GM23338 (cell line): ENCODE measurements around the gene RAB21. TPM values are rescaled to one million over a fixed set of nuclear protein-coding genes. Genes with fewer than 3 reads are reported as not detected.
A peak's percentile ranks its signal among the peaks of the same experiment; 100 is the strongest.

ENCODE experiments used
- ATAC-seq: fragments of 200-7000 bp; cut with Tn5 transposase; 3 replicates; pipeline ENCODE4 v1.9.1; 2020
- DNase-seq: peaks from one replicate; pipeline ENCODE4 v3.0.0-alpha.2; 2015; ENCODE audit warnings: low spot score
- H2AFZ ChIP-seq: fragments of 200-600 bp; sonication (generic); 2 replicates; pipeline ENCODE4 v1.8.0; 2016; ENCODE audit warnings: antibody characterized with exemption, mild to moderate bottlenecking, moderate library complexity
- H3F3A ChIP-seq: fragments of 200-600 bp; sonication (generic); replicated peaks from 2 replicates; pipeline ENCODE4 v1.8.0; 2017; ENCODE audit warnings: antibody characterized with exemption, mixed run types, low read depth
- H3K27ac ChIP-seq: fragments of 200-600 bp; sonication (generic); 2 replicates; pipeline ENCODE4 v1.6.1; 2016; ENCODE audit warnings: low read depth
- H3K27me3 ChIP-seq: fragments of 200-600 bp; sonication (generic); 2 replicates; pipeline ENCODE4 v1.8.0; 2016; ENCODE audit warnings: mild to moderate bottlenecking, mixed run types, moderate library complexity; ENCODE audit not compliant: insufficient read depth
- H3K36me3 ChIP-seq: fragments of 200-600 bp; sonication (generic); 2 replicates; pipeline ENCODE4 v1.8.0; 2016; ENCODE audit warnings: mild to moderate bottlenecking; ENCODE audit not compliant: insufficient read depth
- H3K4me1 ChIP-seq: fragments of 200-600 bp; sonication (generic); 2 replicates; pipeline ENCODE4 v1.8.0; 2016; ENCODE audit warnings: mild to moderate bottlenecking, moderate library complexity; ENCODE audit not compliant: insufficient read depth
- H3K4me2 ChIP-seq: fragments of 200-600 bp; sonication (generic); 2 replicates; pipeline ENCODE4 v1.7.1; 2017; ENCODE audit warnings: mixed run types
- H3K4me3 ChIP-seq: fragments of 200-600 bp; sonication (generic); 2 replicates; pipeline ENCODE4 v1.6.1; 2016; ENCODE audit warnings: mixed run types
- H3K79me2 ChIP-seq: fragments of 200-600 bp; sonication (generic); replicated peaks from 2 replicates; pipeline ENCODE4 v1.8.0; 2017; ENCODE audit warnings: mild to moderate bottlenecking; ENCODE audit not compliant: insufficient read depth
- H3K9me2 ChIP-seq: fragments of 200-600 bp; sonication (generic); 2 replicates; pipeline ENCODE4 v1.8.0; 2017; ENCODE audit not compliant: insufficient read depth
- H4K20me1 ChIP-seq: fragments of 200-600 bp; sonication (generic); replicated peaks from 2 replicates; pipeline ENCODE4 v1.8.0; 2017; ENCODE audit warnings: mild to moderate bottlenecking; ENCODE audit not compliant: insufficient read depth
- H3K27ac Mint-ChIP-seq: 2 replicates; pipeline ENCODE4 v1.8.0; 2020; ENCODE audit warnings: inconsistent platforms, mild to moderate bottlenecking, moderate library complexity, mixed read lengths
- H3K27me3 Mint-ChIP-seq: 3 replicates; pipeline ENCODE4 v1.8.0; 2022; ENCODE audit warnings: low read depth, mild to moderate bottlenecking, moderate library complexity, mixed read lengths, inconsistent platforms; ENCODE audit not compliant: insufficient read depth, poor library complexity
- H3K36me3 Mint-ChIP-seq: 3 replicates; pipeline ENCODE4 v1.8.0; 2021; ENCODE audit warnings: low read depth, mild to moderate bottlenecking, inconsistent platforms, moderate library complexity, mixed read lengths
- H3K4me1 Mint-ChIP-seq: 3 replicates; pipeline ENCODE4 v1.8.0; 2020; ENCODE audit warnings: mild to moderate bottlenecking, inconsistent platforms, mixed read lengths
- H3K4me3 Mint-ChIP-seq: 3 replicates; pipeline ENCODE4 v1.8.0; 2021; ENCODE audit warnings: moderate library complexity, mild to moderate bottlenecking, inconsistent platforms, mixed read lengths
- H3K9me3 Mint-ChIP-seq: 3 replicates; pipeline ENCODE4 v1.8.0; 2020; ENCODE audit warnings: moderate library complexity, mild to moderate bottlenecking, inconsistent platforms, mixed read lengths
- EZH2 ChIP-seq: fragments of 200-600 bp; sonication (generic); IDR thresholded peaks from one replicate; pipeline ENCODE4 v1.8.0; 2017; ENCODE audit warnings: antibody characterized with exemption, mild to moderate bottlenecking, low read depth; ENCODE audit not compliant: unreplicated experiment
- EZH2phosphoT487 ChIP-seq: fragments of 200-600 bp; sonication (generic); IDR thresholded peaks from one replicate; pipeline ENCODE4 v1.8.1; 2018; ENCODE audit warnings: antibody characterized with exemption; ENCODE audit not compliant: unreplicated experiment
- JUNB ChIP-seq: IDR thresholded peaks from one replicate; pipeline ENCODE4 v1.6.1; 2016; ENCODE audit warnings: antibody characterized with exemption; ENCODE audit not compliant: unreplicated experiment
- NANOG ChIP-seq: IDR thresholded peaks from 2 replicates; pipeline ENCODE4 v1.6.1; 2016; ENCODE audit warnings: antibody characterized with exemption, borderline replicate concordance
- ZNF114 ChIP-seq: fragments of 250-450 bp; sonication (Bioruptor Pico); IDR thresholded peaks from 2 replicates; pipeline ENCODE4 v1.5.0; 2020; ENCODE audit warnings: mild to moderate bottlenecking, moderate library complexity
- polyA plus RNA-seq: library from polyadenylated mRNA; unstranded; fragments of >200 nt; fragmentation: Nextera tagmentation; extraction: Ambion mirVana; gene quantifications from 2 replicates; pipeline ENCODE4 v1.2.1, GENCODE V29; 2016
- total RNA-seq: library from RNA; depleted of rRNA; stranded (reverse); fragments of >200 nt; shearing (Covaris generic); gene quantifications from 2 replicates; pipeline ENCODE4 v1.2.3, GENCODE V29; 2014
- TF ChIP-seq, protein P1 (sequence below): IDR thresholded peaks from 2 replicates; pipeline ENCODE4 v1.6.1; 2016; ENCODE audit warnings: antibody characterized with exemption
- TF ChIP-seq, protein P2 (sequence below): fragments of 250-450 bp; sonication (Bioruptor Pico); IDR thresholded peaks from 2 replicates; pipeline ENCODE4 v1.5.0; 2020; ENCODE audit warnings: mild to moderate bottlenecking, moderate library complexity
- TF ChIP-seq, protein P3 (sequence below), 2 experiments: fragments of 200-600 bp in 1 of 2; sonication (generic) in 1 of 2; conservative IDR thresholded peaks; 2 replicates each; pipeline versions ENCODE4 v1.5.1 to v1.6.1; 2016 to 2017; ENCODE audit warnings: antibody characterized with exemption in 2 of 2, low read depth in 2 of 2, mild to moderate bottlenecking in 2 of 2, moderate library complexity in 1 of 2

The RAB21 gene
- total and polyA plus RNA-seq, 2 experiments from 2014 or later, result 9.8 to 27.2 TPM

DNA sequence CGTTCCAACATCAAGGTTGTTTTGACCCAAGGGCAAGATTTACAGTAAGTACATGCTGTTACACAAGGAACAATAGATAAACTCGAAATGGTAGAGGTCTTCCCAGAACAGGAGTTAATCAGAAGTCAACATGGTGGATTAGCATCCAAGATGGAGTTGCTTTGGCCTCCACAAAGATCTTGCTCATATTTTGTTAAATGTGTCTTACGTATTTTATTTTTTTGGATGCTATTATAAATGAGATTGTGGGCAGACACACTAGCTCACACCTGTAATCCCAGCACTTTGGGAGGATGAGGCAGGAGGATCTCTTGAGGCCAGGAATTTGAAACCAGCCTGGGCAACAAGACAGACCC, 22.3 kb upstream of the RAB21 start (continued):
- TF ChIP-seq EZH2, result no peak

DNA sequence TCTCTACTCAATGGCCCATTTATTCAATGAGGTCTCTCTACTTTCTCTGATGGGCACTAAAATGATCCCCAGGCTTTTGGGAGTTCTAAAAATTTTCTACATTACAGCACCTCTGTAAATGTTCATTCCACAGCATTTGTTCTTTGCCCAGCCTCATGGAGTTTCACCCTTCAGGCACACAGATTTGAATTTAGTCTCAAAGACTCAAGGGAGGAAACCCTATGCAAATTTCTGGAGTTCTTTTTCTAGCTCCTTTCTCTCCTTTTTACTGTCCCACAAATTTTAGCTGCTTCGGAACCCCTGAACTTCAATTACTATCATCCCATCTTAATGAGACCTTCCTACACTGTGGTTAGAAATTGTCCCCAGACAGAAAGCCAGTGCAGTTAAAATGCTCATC, 17.5 kb upstream of the RAB21 start:
- Histone ChIP-seq H3K79me2 (no peaks in the 10 kb centered on the region), H3K4me1 (0 out of 2 replicates have a peak, but pooled peaks cover 5% of the 10 kb centered on the region), H3K27me3 (no peaks in the 10 kb centered on the region), H3K4me2 (no peak overlapping the region), H3F3A (no peaks in the 10 kb centered on the region), H2AFZ (peak overlapping the region; percentile 90), H3K27ac (no peak overlapping the region), H3K36me3 (no peaks in the 10 kb centered on the region), H3K4me3 (no peak overlapping the region), H3K9me2 (no peaks in the 10 kb centered on the region), H4K20me1 (no peaks in the 10 kb centered on the region)
- no peak for ATAC-seq
- Mint-ChIP-seq H3K36me3 (no peaks in the 10 kb centered on the region), H3K4me1 (peaks cover 2% of the 10 kb centered on the region), H3K9me3 (no peaks in the 10 kb centered on the region), H3K27me3 (peaks cover 4% of the 10 kb centered on the region), H3K27ac (no peak overlapping the region), H3K4me3 (no peak overlapping the region)
- no peak for DNase-seq
- TF ChIP-seq JUNB, result no peak
- TF ChIP-seq, protein P1, sequence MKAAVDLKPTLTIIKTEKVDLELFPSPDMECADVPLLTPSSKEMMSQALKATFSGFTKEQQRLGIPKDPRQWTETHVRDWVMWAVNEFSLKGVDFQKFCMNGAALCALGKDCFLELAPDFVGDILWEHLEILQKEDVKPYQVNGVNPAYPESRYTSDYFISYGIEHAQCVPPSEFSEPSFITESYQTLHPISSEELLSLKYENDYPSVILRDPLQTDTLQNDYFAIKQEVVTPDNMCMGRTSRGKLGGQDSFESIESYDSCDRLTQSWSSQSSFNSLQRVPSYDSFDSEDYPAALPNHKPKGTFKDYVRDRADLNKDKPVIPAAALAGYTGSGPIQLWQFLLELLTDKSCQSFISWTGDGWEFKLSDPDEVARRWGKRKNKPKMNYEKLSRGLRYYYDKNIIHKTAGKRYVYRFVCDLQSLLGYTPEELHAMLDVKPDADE, result no peak
- no peak for TF ChIP-seq EZH2phosphoT487
- TF ChIP-seq, protein P2, sequence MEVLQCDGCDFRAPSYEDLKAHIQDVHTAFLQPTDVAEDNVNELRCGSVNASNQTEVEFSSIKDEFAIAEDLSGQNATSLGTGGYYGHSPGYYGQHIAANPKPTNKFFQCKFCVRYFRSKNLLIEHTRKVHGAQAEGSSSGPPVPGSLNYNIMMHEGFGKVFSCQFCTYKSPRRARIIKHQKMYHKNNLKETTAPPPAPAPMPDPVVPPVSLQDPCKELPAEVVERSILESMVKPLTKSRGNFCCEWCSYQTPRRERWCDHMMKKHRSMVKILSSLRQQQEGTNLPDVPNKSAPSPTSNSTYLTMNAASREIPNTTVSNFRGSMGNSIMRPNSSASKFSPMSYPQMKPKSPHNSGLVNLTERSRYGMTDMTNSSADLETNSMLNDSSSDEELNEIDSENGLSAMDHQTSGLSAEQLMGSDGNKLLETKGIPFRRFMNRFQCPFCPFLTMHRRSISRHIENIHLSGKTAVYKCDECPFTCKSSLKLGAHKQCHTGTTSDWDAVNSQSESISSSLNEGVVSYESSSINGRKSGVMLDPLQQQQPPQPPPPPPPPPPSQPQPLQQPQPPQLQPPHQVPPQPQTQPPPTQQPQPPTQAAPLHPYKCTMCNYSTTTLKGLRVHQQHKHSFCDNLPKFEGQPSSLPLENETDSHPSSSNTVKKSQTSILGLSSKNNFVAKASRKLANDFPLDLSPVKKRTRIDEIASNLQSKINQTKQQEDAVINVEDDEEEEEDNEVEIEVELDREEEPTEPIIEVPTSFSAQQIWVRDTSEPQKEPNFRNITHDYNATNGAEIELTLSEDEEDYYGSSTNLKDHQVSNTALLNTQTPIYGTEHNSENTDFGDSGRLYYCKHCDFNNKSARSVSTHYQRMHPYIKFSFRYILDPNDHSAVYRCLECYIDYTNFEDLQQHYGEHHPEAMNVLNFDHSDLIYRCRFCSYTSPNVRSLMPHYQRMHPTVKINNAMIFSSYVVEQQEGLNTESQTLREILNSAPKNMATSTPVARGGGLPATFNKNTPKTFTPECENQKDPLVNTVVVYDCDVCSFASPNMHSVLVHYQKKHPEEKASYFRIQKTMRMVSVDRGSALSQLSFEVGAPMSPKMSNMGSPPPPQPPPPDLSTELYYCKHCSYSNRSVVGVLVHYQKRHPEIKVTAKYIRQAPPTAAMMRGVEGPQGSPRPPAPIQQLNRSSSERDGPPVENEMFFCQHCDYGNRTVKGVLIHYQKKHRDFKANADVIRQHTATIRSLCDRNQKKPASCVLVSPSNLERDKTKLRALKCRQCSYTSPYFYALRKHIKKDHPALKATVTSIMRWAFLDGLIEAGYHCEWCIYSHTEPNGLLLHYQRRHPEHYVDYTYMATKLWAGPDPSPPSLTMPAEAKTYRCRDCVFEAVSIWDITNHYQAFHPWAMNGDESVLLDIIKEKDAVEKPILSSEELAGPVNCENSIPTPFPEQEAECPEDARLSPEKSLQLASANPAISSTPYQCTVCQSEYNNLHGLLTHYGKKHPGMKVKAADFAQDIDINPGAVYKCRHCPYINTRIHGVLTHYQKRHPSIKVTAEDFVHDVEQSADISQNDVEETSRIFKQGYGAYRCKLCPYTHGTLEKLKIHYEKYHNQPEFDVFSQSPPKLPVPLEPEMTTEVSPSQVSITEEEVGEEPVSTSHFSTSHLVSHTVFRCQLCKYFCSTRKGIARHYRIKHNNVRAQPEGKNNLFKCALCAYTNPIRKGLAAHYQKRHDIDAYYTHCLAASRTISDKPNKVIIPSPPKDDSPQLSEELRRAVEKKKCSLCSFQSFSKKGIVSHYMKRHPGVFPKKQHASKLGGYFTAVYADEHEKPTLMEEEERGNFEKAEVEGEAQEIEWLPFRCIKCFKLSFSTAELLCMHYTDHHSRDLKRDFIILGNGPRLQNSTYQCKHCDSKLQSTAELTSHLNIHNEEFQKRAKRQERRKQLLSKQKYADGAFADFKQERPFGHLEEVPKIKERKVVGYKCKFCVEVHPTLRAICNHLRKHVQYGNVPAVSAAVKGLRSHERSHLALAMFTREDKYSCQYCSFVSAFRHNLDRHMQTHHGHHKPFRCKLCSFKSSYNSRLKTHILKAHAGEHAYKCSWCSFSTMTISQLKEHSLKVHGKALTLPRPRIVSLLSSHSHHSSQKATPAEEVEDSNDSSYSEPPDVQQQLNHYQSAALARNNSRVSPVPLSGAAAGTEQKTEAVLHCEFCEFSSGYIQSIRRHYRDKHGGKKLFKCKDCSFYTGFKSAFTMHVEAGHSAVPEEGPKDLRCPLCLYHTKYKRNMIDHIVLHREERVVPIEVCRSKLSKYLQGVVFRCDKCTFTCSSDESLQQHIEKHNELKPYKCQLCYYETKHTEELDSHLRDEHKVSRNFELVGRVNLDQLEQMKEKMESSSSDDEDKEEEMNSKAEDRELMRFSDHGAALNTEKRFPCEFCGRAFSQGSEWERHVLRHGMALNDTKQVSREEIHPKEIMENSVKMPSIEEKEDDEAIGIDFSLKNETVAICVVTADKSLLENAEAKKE (CRISPR knock-in tag), result no peak
- TF ChIP-seq, protein P3, sequence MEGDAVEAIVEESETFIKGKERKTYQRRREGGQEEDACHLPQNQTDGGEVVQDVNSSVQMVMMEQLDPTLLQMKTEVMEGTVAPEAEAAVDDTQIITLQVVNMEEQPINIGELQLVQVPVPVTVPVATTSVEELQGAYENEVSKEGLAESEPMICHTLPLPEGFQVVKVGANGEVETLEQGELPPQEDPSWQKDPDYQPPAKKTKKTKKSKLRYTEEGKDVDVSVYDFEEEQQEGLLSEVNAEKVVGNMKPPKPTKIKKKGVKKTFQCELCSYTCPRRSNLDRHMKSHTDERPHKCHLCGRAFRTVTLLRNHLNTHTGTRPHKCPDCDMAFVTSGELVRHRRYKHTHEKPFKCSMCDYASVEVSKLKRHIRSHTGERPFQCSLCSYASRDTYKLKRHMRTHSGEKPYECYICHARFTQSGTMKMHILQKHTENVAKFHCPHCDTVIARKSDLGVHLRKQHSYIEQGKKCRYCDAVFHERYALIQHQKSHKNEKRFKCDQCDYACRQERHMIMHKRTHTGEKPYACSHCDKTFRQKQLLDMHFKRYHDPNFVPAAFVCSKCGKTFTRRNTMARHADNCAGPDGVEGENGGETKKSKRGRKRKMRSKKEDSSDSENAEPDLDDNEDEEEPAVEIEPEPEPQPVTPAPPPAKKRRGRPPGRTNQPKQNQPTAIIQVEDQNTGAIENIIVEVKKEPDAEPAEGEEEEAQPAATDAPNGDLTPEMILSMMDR (conservative IDR thresholded peaks at IDR 0.05; ENCODE audit: low read depth in 2 of 2), result no peak
- no peak for TF ChIP-seq NANOG
- no peak for TF ChIP-seq ZNF114 (CRISPR knock-in tag)
